BLaER1 (cell line): ENCODE data around the gene NRP2.

Source experiments
- H3K27ac ChIP-seq: shearing (Covaris generic); formaldehyde crosslinking; 2 replicates; pipeline ENCODE4 v1.8.1; 2022
- H3K27me3 ChIP-seq: shearing (Covaris generic); formaldehyde crosslinking; 2 replicates; pipeline ENCODE4 v1.8.1; 2022
- H3K36me3 ChIP-seq: shearing (Covaris generic); formaldehyde crosslinking; 2 replicates; pipeline ENCODE4 v1.8.1; 2022
- H3K4me1 ChIP-seq: shearing (Covaris generic); formaldehyde crosslinking; 2 replicates; pipeline ENCODE4 v1.8.1; 2022
- H3K4me2 ChIP-seq: shearing (Covaris generic); formaldehyde crosslinking; 2 replicates; pipeline ENCODE4 v1.8.1; 2022
- H3K4me3 ChIP-seq: shearing (Covaris generic); formaldehyde crosslinking; 2 replicates; pipeline ENCODE4 v1.8.1; 2022
- H3K9ac ChIP-seq: shearing (Covaris generic); formaldehyde crosslinking; 2 replicates; pipeline ENCODE4 v1.8.1; 2022
- H3K9me3 ChIP-seq: shearing (Covaris generic); formaldehyde crosslinking; 2 replicates; pipeline ENCODE4 v1.8.1; 2022
- H4K20me1 ChIP-seq: shearing (Covaris generic); formaldehyde crosslinking; 2 replicates; pipeline ENCODE4 v1.8.1; 2022
- Cebpa-rat ChIP-seq: shearing (Covaris generic); IDR thresholded peaks from 2 replicates; pipeline ENCODE4 v1.8.1; 2022

Gene NRP2

DNA sequence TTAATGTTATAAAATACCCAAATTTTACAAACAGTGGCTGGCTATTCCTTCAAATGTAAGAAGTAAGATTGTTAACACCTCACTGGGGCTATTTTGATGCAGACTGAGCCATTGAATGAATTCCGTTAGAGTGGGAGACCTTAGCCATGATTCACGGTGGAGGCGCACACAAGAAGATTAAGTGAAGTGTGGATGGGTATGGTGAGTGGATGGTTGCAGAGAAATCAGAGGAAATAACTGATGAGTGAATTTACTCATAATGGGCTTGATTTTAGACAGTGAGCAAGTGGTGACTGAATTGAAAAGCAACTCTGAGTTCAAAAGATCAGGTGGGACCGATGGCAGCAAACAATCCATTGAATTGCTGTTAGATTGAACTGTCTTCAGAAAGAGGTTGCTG lies 75.0 kb downstream of the NRP2 start:
- no peak for TF ChIP-seq Cebpa-rat
- Histone ChIP-seq H4K20me1 (no peaks in the 10 kb centered on the region), H3K4me3 (no peak overlapping the region), H3K36me3 (peaks cover 10% of the 10 kb centered on the region; the same call in 1 of the 2 replicates), H3K4me2 (no peak overlapping the region), H3K27me3 (no peaks in the 10 kb centered on the region), H3K9ac (no peak overlapping the region), H3K27ac (no peak overlapping the region), H3K4me1 (peaks cover 20% of the 10 kb centered on the region), H3K9me3 (no peaks in the 10 kb centered on the region; the same call in 1 of the 2 replicates)

DNA sequence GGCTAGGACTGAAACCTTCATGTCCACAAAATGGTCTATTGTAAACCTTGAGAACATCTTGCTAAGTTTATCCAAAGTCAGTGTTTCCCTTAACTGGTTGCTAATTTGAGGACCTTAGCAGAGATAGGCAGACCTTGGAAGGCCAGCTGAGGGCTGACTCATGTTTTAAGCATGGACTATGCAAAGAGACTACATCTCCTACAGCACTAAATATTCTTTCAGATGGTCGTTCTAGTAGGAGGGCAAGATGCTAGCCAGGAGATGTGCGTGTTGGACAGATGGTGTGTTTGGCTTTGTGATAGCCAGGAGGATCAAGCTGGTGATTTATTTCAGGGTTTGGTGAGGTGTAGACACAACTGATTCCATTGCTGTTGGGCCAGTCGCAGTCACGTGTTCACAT lies 75.8 kb downstream of the NRP2 start:
- Histone ChIP-seq H3K27me3 (no peaks in the 10 kb centered on the region), H3K4me2 (no peak overlapping the region), H3K36me3 (peaks cover 4% of the 10 kb centered on the region; the same call in 1 of the 2 replicates), H3K4me1 (peaks cover 20% of the 10 kb centered on the region), H4K20me1 (no peaks in the 10 kb centered on the region), H3K9ac (no peak overlapping the region), H3K9me3 (no peaks in the 10 kb centered on the region; the same call in 1 of the 2 replicates), H3K4me3 (no peak overlapping the region), H3K27ac (no peak overlapping the region)
- TF ChIP-seq Cebpa-rat, result no peak

DNA sequence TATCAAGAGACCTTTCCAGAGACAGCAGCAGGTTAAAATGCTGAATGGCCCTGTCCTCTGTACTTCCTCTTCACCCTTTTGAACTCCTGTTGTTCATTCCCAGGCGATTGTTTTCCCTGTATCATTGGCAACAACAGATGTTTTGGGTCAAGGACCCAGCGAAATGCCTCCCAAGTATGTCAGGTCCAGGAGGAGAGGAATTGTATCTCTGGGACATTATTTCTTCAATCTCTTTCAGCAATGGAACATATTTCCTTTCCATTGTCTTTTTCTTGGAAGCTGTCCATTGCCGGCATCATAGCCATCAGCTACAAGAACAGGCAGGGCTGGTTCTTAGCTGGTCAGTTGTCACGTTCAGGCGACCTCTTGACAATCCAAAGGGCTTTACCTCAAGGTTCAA lies 76.2 kb downstream of the NRP2 start:
- peaks cover 20% of the 10 kb centered on the region for H3K4me1 ChIP-seq
- no peaks in the 10 kb centered on the region; the same call in 1 of the 2 replicates for H3K9me3 ChIP-seq
- no peak overlapping the region for H3K27ac ChIP-seq
- no peaks in the 10 kb centered on the region for H4K20me1 ChIP-seq
- no peaks in the 10 kb centered on the region; the same call in 1 of the 2 replicates for H3K36me3 ChIP-seq
- no peak overlapping the region for H3K4me2 ChIP-seq
- no peak overlapping the region for H3K9ac ChIP-seq
- H3K4me3 ChIP-seq, result no peak overlapping the region
- no peak for TF ChIP-seq Cebpa-rat
- H3K27me3 ChIP-seq, result no peaks in the 10 kb centered on the region

DNA sequence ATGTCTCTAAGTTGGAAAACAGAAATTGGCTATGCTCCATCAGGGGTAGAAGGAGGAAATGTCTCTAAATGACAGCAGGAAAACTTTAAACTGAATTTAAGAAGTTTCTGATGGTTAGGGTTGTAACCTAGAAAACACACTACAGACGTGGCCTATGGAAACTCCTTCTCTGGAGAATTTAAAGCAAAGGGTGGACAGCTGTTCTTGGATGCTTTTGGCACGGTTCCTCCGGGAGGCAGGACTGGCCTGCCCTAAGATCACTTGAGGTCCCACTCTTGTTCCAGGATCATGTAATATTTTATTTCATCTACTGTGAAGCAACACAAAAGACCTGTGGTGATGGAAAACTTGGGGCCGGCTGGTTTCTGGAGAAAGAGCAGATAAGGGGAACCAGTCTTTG lies 77.0 kb downstream of the NRP2 start:
- Histone ChIP-seq H3K9me3 (no peaks in the 10 kb centered on the region; the same call in 1 of the 2 replicates), H3K4me2 (no peak overlapping the region), H3K4me3 (no peak overlapping the region), H3K9ac (no peak overlapping the region), H4K20me1 (no peaks in the 10 kb centered on the region), H3K27ac (no peak overlapping the region), H3K4me1 (peaks cover 20% of the 10 kb centered on the region), H3K27me3 (no peaks in the 10 kb centered on the region), H3K36me3 (no peaks in the 10 kb centered on the region)
- no peak for TF ChIP-seq Cebpa-rat

DNA sequence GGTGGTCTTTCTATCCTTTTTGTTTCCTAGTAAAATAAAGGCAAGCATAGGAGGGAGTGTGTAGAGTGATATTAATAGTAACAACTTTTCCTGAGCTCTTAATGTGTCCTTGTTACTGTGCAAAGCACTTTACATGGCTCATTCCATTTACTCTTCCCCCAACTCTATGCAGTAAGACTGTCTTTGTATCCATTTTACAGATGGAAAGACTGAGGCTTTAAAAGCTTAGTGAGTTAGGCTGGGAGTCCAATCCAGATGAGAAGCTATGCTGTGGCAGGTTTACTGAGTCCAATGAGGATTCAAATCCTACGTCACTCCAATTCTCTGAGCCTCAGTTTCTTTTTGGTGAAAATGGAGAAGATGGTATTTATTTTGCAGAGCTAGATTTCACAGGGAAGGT lies 77.4 kb downstream of the NRP2 start:
- Histone ChIP-seq H3K4me1 (peaks cover 20% of the 10 kb centered on the region), H3K27me3 (no peaks in the 10 kb centered on the region), H3K9ac (no peak overlapping the region), H4K20me1 (no peaks in the 10 kb centered on the region), H3K4me2 (no peak overlapping the region), H3K9me3 (no peaks in the 10 kb centered on the region; the same call in 1 of the 2 replicates), H3K27ac (no peak overlapping the region), H3K36me3 (no peaks in the 10 kb centered on the region), H3K4me3 (no peak overlapping the region)
- TF ChIP-seq Cebpa-rat, result no peak

DNA sequence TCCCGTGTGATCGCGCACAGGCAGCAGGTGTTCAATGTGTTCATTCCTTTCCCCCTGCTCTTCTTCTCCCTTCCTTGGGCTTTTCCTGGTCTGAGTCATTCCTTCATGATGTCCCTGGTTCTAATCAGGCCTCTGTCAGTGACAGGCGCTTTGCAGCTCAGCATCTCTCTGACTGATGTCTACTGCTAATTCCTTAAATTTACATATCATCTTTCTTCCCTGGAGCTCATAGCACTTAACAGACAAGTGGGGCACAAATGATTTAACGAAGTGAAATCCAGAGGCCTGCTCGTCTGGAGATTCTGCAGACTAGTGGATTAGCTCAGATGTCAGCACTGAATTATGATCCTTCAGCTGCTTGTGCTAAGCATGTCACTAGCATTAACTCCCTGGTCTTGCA lies 77.9 kb downstream of the NRP2 start:
- Histone ChIP-seq H3K27me3 (no peaks in the 10 kb centered on the region), H4K20me1 (no peaks in the 10 kb centered on the region), H3K9ac (no peak overlapping the region), H3K4me3 (no peak overlapping the region), H3K9me3 (no peaks in the 10 kb centered on the region; the same call in 1 of the 2 replicates), H3K36me3 (no peaks in the 10 kb centered on the region), H3K27ac (no peak overlapping the region), H3K4me2 (no peak overlapping the region), H3K4me1 (peaks cover 15% of the 10 kb centered on the region)
- no peak for TF ChIP-seq Cebpa-rat

DNA sequence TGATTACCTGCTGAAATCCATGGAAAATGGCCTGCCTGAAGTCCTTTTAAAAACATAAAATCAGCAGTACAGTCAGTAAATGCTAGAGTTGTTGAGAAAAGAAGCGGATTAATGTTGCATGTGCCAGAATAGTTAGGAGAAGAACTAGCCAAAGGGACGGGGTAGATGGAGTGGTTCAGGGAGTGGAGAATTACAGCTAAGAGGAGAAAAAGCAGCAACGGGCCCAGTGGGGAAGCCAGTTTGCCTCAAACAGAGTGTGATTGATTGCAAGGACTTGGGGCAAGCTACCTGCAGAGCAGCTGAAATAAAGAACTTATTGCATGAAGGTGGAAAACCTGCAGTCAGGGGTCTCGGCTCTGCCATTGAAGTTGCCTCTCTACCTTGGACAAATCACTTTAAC lies 79.1 kb downstream of the NRP2 start:
- Histone ChIP-seq H3K27ac (no peak overlapping the region), H3K27me3 (no peaks in the 10 kb centered on the region), H3K9me3 (no peaks in the 10 kb centered on the region; the same call in 1 of the 2 replicates)

DNA sequence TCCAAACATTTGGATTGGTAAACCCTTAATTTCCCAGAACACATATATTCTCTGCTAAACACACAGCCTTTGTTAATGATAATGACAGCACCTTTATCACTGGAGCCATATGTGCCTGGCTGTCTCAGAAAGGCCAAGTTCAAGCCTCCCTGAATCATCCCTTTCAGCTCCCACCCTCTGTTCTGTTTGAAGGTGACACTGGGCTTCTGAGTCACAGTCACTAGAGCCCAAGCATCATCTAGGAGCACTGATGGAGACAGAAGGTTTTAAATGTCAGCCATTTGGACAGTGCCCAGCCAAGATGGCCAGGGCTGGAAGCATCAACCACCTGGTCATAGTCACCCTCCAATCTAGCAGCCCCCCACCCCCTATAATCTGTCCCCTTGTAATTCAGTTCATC lies 80.6 kb downstream of the NRP2 start:
- TF ChIP-seq Cebpa-rat, result no peak
- Histone ChIP-seq H3K27ac (no peak overlapping the region), H3K36me3 (no peaks in the 10 kb centered on the region), H3K27me3 (no peaks in the 10 kb centered on the region), H3K9ac (no peak overlapping the region), H4K20me1 (no peaks in the 10 kb centered on the region), H3K4me1 (no peaks in the 10 kb centered on the region), H3K4me3 (no peak overlapping the region), H3K4me2 (no peak overlapping the region), H3K9me3 (no peaks in the 10 kb centered on the region; the same call in 1 of the 2 replicates)

More for the DNA sequence above, 79.1 kb downstream of the NRP2 start:
- Histone ChIP-seq H3K9ac (no peak overlapping the region), H3K4me2 (no peak overlapping the region), H3K36me3 (no peaks in the 10 kb centered on the region), H3K4me3 (no peak overlapping the region), H4K20me1 (no peaks in the 10 kb centered on the region), H3K4me1 (peaks cover 3% of the 10 kb centered on the region)
- no peak for TF ChIP-seq Cebpa-rat

DNA sequence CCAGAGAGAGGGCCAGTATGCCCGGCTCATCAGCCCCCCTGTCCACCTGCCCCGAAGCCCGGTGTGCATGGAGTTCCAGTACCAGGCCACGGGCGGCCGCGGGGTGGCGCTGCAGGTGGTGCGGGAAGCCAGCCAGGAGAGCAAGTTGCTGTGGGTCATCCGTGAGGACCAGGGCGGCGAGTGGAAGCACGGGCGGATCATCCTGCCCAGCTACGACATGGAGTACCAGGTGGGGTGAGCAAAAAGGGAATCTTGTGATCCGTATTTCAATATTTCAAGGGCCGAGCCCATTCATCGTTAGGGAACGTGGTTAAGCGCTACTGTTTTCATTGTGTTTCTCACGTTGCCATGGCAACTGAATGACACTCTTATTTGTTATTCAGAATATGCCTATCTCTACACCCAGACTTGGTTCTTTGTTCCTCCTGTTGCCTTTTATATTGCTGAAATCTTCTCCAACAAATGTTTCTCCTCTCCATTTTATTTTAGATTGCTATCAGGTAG lies 81.5 kb downstream of the NRP2 start:
- Histone ChIP-seq H3K27me3 (no peaks in the 10 kb centered on the region), H3K4me3 (no peak overlapping the region), H3K9ac (no peak overlapping the region), H3K9me3 (no peaks in the 10 kb centered on the region), H3K36me3 (no peaks in the 10 kb centered on the region), H3K4me1 (no peaks in the 10 kb centered on the region), H4K20me1 (no peaks in the 10 kb centered on the region), H3K27ac (no peak overlapping the region), H3K4me2 (no peak overlapping the region)
- TF ChIP-seq Cebpa-rat, result no peak

DNA sequence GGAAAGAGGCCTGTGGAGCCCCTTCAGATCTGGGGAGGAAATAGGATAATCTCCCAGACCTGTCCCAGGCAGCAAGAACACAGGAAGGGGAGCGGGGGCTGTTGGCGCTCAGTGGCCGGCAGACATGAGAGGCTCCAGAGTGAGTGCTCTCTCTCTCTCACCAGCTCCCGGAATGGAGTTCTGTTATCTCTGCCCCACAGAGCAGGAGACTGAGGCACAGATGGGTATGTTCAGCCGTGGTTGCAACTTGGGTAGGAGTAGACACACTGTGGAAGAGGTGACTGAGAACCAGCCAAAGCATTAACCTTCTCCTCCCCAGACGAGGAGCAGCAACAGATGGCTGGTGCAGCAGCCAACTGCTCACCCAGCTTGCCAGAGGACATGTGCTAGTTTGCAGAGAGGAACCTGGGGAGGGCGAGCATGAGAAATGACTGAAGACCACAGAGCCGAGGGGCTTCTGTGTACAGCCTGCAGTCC lies 82.0 kb downstream of the NRP2 start:
- H3K4me3 ChIP-seq, result no peak overlapping the region
- no peak overlapping the region for H3K27ac ChIP-seq
- no peaks in the 10 kb centered on the region for H3K36me3 ChIP-seq
- H3K9me3 ChIP-seq, result no peaks in the 10 kb centered on the region
- no peak overlapping the region for H3K4me2 ChIP-seq
- H4K20me1 ChIP-seq, result no peaks in the 10 kb centered on the region
- H3K27me3 ChIP-seq, result no peaks in the 10 kb centered on the region
- H3K9ac ChIP-seq, result no peak overlapping the region
- TF ChIP-seq Cebpa-rat, result no peak
- H3K4me1 ChIP-seq, result no peaks in the 10 kb centered on the region

DNA sequence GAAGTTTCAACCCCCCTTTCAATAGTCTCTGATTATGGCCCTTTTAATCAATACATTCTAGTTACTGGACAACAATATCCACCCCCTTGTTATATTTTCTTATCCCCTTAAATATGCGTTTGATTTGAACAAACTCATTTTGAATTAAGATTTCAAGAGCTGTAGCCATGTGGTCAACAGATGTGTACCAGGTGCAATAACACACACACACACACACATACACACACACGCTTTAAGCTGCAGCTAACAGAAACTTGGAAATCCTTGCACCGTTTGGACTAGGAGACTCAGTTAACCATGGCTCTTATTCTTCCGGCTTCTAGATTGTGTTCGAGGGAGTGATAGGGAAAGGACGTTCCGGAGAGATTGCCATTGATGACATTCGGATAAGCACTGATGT lies 82.8 kb downstream of the NRP2 start:
- Histone ChIP-seq H3K9ac (no peak overlapping the region), H3K9me3 (no peaks in the 10 kb centered on the region), H3K27me3 (no peaks in the 10 kb centered on the region), H3K4me2 (no peak overlapping the region), H3K36me3 (no peaks in the 10 kb centered on the region), H3K4me3 (no peak overlapping the region), H3K27ac (no peak overlapping the region), H4K20me1 (no peaks in the 10 kb centered on the region), H3K4me1 (peaks cover 7% of the 10 kb centered on the region; the same call in 1 of the 2 replicates)
- TF ChIP-seq Cebpa-rat, result no peak
